SK-N-MC (cell line): ENCODE data around the gene GANC.

Experiments used
- EZH2 ChIP-seq: fragments of 200-600 bp; sonication (generic); IDR thresholded peaks from one replicate; pipeline ENCODE4 v1.6.1; 2017; ENCODE audit warnings: antibody characterized with exemption
- FOXP2 ChIP-seq: optimal IDR thresholded peaks from 2 replicates; pipeline ENCODE3; 2011; ENCODE audit warnings: mild to moderate bottlenecking, moderate library complexity; ENCODE audit not compliant: insufficient read depth; ENCODE audit errors: extremely low read length, control extremely low read depth
- POLR2AphosphoS5 ChIP-seq: IDR thresholded peaks from 2 replicates; pipeline ENCODE4 v1.6.1; 2012; ENCODE audit warnings: mild to moderate bottlenecking, low read depth, low read length, borderline replicate concordance

- TF ChIP-seq FOXP2 (no peak), POLR2AphosphoS5 (no peak), EZH2 (no peak)
Measured at GRCh38 chr15:42231088-42231487, 41.9 kb upstream of the GANC start.
